NCI-H1417 treated with DMSO at 0.1 percent for 48 hours (cell line): Measurements from ENCODE around the gene POLN.
"Not testable (repeated sequence)": the region's sequence is repeated elsewhere in the genome, so short reads cannot be mapped to it uniquely, and the experiment has no call there.

Experiments used
- DNase-seq: peaks from one replicate; lab custom pipeline; 2025; lab: John Stamatoyannopoulos, UW

POLN gene

GRCh38 chr4:2275044-2275397 is 33.1 kb upstream of the POLN start:
- DNase-seq, result not testable (repeated sequence)

- DNase-seq, result no peak
These were observed 32.6 kb upstream of the POLN start for GRCh38 chr4:2274320-2275043.

GRCh38 chr4:2273657-2274319 is 31.9 kb upstream of the POLN start:
- no peak for DNase-seq

GRCh38 chr4:2273221-2273620 is 31.3 kb upstream of the POLN start:
- DNase-seq, result no peak

- DNase-seq, result no peak
These were observed 30.9 kb upstream of the POLN start for GRCh38 chr4:2272828-2273120.

- no peak for DNase-seq
These were observed 30.3 kb upstream of the POLN start for GRCh38 chr4:2272026-2272827.

GRCh38 chr4:2271279-2272025 is 29.5 kb upstream of the POLN start:
- DNase-seq, result no peak

GRCh38 chr4:2270341-2271165 is 28.6 kb upstream of the POLN start:
- no peak for DNase-seq

- DNase-seq, result no peak
These were observed 27.8 kb upstream of the POLN start for GRCh38 chr4:2269618-2270163.

GRCh38 chr4:2269206-2269531 is 27.2 kb upstream of the POLN start:
- no peak for DNase-seq

GRCh38 chr4:2268357-2269205 is 26.7 kb upstream of the POLN start:
- DNase-seq, result no peak

GRCh38 chr4:2267841-2268240 is 25.9 kb upstream of the POLN start:
- no peak for DNase-seq

- DNase-seq, result no peak
These were observed 25.4 kb upstream of the POLN start for GRCh38 chr4:2267320-2267811.

GRCh38 chr4:2266821-2267220 is 24.9 kb upstream of the POLN start:
- DNase-seq, result no peak

- no peak for DNase-seq
These were observed 24.3 kb upstream of the POLN start for GRCh38 chr4:2266181-2266580.

- no peak for DNase-seq
These were observed 23.5 kb upstream of the POLN start for GRCh38 chr4:2265113-2266110.

- DNase-seq, result no peak
These were observed 22.6 kb upstream of the POLN start for GRCh38 chr4:2264481-2265041.

GRCh38 chr4:2263926-2264321 is 22.0 kb upstream of the POLN start:
- peak; percentile 13 for DNase-seq

- no peak for DNase-seq
These were observed 21.0 kb upstream of the POLN start for GRCh38 chr4:2262944-2263250.
